Central memory CD4-positive, alpha-beta T cell (primary cell): ENCODE measurements around the gene AKAP13.
A peak's percentile ranks its signal among the peaks of the same experiment; 100 is the strongest.
"Not testable (repeated sequence)": the region's sequence is repeated elsewhere in the genome, so short reads cannot be mapped to it uniquely, and the experiment has no call there.

ENCODE experiments used
- DNase-seq: peaks from one replicate; pipeline ENCODE4 v3.0.0; 2022

The AKAP13 gene

DNA sequence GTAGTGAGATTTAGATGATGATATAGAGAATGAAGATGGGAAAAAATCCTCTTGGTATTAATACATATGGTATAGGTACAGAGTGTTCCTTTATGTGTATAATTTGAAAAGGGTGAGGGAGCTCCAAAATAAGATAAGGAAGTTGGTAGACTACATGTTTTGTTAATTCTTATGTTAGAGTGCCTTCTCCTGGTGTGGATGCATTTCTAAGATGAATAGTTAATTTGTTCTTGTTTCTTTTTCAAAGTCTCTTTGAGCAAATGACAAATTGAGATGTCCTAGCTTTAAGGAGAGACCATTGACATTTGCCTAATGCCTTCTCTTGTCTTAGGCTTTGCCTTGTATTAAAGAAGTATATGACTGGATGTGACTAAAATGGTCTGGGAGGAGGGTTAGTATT is 34.1 kb downstream of the AKAP13 start:
- peak; percentile 17 for DNase-seq

DNA sequence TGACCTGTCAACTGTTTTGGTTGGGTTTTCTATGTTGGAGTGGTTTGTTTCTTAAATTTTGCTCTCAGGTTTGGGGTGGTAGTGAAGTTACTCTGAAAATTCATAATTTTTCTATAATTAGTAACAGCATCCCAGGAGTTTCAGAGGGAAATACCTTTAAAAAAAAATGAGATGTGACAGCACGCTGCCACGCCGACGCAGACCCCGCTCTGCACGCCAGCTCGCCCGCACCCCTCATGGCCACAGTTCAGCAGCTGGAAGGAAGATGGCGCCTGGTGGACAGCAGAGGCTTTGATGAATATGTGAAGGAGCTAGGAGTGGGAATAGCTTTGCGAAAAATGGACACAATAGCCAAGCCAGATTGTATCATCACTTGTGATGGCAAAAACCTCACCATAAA is 34.6 kb downstream of the AKAP13 start:
- DNase-seq, result no peak

DNA sequence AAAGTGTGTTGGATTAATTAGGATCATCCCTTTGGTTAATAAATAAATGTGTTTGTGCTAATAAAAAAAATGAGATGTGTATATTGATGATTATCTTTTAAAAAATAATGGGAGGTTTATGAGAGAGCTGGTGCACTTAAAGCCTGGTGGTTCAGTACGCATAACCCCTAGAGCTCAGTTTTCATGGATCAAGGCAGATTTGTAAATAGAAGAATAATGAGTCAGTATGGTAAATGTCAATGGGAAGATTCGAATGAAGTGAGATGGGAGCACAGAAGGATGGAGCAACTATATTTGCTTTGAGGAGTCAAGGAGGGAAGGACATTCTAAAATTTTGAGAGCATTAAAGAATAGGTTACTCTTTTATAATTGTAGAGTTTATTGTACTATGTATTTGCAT is 35.4 kb downstream of the AKAP13 start:
- no peak for DNase-seq

DNA sequence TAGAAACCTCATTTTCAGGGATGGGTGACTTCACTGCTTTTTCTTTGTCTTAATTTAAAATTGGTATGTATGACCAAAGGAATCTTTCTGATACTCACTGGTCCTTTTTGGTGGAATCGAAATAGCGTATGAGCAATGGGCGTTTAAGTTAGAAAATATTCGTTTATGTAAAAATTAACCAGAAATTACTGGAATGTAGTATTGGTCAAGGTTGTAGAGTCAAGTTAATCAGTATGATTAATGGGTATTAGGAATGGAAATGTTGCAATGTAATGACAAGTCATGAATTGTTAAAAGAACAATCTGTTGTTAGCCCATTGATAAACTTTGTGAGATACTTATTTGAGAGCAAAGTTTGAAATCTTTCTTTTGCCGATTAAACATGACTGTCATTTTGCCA is 36.9 kb downstream of the AKAP13 start:
- no peak for DNase-seq

- no peak for DNase-seq
Observed at GRCh38 chr15:85419161-85419560, 38.8 kb downstream of the AKAP13 start.

DNA sequence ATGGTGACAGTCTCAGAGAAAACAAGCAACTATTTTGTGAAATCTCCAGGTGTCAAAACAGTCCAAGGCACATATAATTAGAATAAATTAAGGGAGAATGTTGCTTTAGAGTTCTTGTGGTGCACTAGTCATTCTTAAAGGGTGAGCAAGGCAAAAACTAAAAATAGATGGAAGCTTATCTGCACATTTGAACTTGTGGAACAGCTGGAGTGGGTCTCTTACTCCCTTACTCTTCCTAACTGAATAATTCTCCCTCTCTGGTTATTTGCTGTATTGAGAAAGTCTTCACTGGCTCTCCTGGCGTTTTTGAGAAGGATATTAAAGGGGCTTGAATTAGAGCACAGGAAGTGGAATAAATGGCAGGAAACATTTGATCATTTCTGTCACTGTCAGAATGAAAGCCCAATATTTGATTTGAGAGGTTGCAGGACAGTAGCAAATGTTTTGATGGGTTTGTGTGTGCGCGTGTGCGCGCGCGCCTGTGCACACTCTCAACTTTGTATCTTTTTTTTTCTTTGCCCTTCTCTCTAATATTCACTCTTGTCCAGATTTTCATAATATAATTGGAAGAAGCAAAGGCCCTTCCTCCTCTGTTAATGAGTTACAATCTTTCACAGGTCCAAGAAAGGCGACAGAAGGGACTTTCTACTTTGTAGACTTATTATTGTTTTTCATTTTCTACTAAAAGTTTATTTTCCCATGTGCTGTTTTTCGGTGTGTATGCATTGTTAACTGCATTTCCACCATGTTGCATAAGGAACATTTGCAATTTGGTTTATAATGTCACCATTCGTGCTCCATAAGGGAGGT is 40.9 kb downstream of the AKAP13 start:
- DNase-seq, result no peak

DNA sequence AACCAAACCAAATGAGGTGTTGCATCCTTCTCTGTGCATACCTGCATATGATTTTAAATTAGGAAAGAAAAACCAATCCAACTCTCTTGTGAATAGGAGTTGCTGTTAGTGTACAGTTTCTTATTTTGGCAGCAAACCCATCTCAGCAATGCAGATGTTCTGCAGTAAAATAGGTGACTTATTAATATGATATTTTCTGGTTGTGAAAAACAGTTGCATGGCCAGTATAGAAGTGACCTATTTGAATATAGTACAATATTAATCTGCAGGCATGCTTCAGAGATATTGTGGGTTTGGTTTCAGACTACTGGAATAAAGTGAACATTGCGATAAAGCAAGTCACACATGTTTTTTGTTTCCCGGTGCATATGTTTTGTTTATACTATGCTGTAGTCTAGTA is 42.2 kb downstream of the AKAP13 start:
- no peak for DNase-seq

DNA sequence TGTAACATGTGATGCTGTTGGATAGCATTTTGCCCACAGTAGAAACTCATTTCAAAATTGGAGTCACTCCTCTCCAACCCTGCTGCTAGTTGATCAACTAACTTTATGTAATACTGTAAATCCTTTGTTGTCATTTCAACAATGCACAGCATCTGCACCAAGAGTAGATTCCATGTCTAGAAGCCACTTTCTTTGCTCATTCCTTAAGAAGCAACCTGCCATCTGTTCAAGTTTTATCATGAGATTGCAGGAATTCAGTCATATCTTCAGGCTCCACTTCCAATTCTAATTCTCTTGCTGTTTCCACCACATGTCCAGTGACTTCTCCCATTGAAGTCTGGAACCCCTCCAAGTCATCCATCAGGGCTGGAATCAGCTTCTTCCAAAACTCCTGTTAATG is 42.9 kb downstream of the AKAP13 start:
- DNase-seq, result no peak

- no peak for DNase-seq
Observed at GRCh38 chr15:85424154-85424553, 43.8 kb downstream of the AKAP13 start.

GRCh38 chr15:85426481-85426880 is 46.1 kb downstream of the AKAP13 start:
- no peak for DNase-seq

GRCh38 chr15:85427286-85428028 is 47.1 kb downstream of the AKAP13 start:
- DNase-seq, result no peak

DNA sequence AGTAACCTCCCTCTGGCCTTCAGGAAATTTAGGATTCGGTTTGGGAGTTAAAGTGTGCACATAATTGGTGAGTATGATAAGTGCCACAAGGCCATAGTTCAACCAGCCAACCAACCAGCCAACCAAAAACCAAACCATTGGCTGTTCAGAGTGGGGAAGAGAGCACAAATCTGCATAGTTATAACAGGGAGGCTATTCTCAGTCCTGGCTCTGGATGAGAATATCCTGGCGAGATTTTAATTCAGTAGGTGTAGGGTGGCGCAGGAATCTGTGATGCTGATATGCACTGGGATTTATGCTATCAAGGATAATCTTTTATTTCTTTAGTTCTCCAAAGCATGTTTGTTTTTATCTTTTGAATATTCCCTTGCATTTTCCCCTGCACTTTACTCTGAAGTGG is 49.1 kb downstream of the AKAP13 start:
- DNase-seq, result no peak

DNA sequence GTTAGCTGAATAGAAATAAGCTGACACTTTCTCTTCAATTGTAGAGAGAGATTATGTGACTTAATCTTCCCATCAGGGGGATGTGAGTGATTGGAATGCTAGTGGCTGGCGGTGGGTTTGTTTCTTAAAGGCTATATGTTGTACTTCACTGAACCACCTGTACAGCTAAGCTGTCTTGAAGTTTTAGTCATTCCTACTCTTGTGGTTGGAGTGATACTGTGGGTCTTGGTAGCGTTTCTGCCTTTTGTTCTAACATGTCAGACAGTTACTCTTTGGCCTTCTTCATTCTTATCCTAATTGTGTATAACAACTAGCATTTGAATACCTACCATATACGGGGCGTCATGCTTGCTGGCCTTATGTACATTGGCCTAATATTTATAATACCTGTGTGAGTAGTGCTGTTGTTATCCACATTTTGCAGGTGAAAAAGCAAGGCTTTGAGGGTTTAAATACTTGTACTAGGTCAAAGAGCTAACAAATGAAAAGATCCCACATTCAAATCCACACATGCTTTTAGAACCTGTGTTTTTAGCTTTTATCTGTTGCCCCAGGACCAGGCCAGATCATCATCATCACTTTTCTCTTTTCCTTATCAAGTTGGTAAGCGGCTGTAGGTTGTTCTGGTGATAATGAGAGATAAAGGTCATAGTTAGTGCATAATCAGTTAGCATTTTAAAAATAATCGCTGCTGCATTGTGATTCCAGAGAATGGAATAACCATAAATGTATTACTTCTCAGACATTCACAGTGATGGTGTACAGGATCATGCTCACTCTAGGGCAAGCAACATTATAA is 50.2 kb downstream of the AKAP13 start:
- DNase-seq, result no peak

DNA sequence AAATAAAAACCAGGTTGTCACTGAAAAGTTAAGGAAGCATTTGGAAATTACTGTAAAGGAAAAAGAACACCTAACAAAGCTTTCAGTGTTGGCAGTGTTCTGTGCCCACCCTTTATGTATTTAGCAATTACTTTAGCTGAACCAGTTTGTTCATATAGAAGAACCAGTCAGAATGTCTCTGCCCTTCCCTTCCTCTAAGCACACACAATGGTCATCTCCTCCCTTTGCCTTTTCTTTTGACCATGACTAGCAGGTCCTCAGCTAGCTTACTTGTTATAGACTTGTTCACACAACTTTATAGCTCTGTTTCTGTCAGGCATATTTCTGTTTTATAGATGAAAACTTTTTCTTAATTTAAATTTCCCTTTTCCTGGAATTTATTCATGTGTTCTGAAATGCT is 59.6 kb downstream of the AKAP13 start:
- no peak for DNase-seq

DNA sequence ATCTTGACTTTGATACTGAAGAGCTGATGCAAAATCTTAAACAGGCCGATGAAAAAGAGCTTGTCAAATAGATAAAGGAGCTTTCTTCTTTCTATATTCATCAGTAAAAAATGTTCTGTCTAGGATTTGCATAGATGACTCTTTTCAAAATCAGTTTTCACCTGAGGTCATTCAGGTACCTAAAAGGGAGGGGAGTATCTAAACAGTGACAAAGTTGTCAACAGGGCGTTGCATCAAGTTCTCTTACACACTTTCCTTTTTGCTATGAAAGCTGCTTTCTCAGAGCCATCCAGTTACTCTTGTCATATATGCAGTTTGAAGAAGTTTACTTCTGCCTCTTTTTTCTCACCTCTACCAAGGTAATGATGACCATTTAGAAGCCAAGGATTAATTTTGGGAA is 60.0 kb downstream of the AKAP13 start:
- DNase-seq, result no peak

DNA sequence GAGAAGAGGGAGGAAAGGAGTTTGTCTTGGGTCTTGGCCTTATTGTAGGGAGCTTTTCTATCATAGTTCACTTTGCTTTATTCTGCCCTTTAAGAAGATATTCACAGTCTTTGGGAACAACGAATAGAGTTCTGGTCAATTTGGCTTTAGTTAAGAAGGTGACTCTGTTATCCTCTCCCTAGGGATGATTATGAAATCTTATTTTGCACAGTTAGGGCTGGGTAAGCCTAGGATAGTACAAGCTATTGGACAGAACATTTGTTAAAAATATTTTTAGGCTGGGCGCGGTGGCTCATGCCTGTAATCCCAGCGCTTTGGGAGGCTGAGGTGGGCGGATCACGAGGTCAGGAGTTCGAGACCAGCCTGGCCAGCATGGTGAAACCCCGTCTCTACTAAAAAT is 61.5 kb downstream of the AKAP13 start:
- not testable (repeated sequence) for DNase-seq

- no peak for DNase-seq
Observed at GRCh38 chr15:85443046-85443445, 62.6 kb downstream of the AKAP13 start.

DNA sequence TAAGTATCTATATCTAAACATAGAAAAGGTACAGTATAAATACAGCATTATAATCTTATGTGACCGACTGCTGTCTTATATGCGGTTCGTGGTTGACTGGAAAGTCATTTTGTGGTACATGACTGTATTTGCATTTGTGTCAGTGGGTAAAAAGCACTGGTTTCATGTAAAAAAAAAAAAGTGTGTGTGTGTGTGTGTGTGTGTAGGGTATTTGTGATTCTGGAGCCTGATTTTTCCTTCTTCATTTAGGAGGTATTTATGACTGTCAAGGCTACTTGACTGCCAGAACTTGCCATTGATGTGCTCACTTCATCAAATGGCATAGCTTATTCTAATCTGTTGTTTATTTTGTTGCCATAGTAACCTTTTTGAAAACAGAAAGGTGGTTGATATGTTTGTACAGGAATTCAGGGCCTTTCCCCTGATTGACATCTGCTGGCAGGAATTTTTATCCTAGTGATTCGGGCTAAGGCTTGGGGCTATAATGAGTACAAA is 63.2 kb downstream of the AKAP13 start:
- DNase-seq, result peak; percentile 49

GRCh38 chr15:85444122-85444745 is 63.8 kb downstream of the AKAP13 start:
- DNase-seq, result no peak

GRCh38 chr15:85445361-85445760 is 65.0 kb downstream of the AKAP13 start:
- DNase-seq, result no peak

GRCh38 chr15:85451099-85451700 is 70.8 kb downstream of the AKAP13 start:
- DNase-seq, result no peak

GRCh38 chr15:85452436-85452835 is 72.0 kb downstream of the AKAP13 start:
- DNase-seq, result no peak
